ENCODE data around the gene EID2.

Gene EID2

GRCh38 chr19:39531834-39532232 lies 8.1 kb downstream of the EID2 start:
- Histone ChIP-seq H3K23ac (ENCODE audit: low read depth, low read length, poor library complexity) (no peak overlapping the region), H4K91ac (ENCODE audit: low read depth, low read length, poor library complexity) (no peak overlapping the region), H2BK12ac (ENCODE audit: low read length) (no peak overlapping the region), H3K18ac (ENCODE audit: low read length) (no peak overlapping the region), H2BK5ac (ENCODE audit: low read length) (no peak overlapping the region), H2BK15ac (ENCODE audit: low read length) (no peak overlapping the region), H3K4me2 (ENCODE audit: insufficient read depth, low read length, poor library complexity, severe bottlenecking) (peak overlapping the region; percentile 59), H2BK120ac (ENCODE audit: low read depth, low read length) (no peak overlapping the region), H3K4me3 (ENCODE audit: low read length in 2 of 2) (peak overlapping the region; percentile 79 to 96), H3K4me1 (ENCODE audit: control insufficient read depth in 2 of 2, insufficient read depth in 1 of 2, low read depth in 1 of 2, low read length in 2 of 2) (no peaks in the 10 kb centered on the region), H3K27me3 (ENCODE audit: control insufficient read depth in 3 of 3, insufficient read depth in 3 of 3, low read depth in 1 of 3, low read length in 3 of 3) (no peaks in the 10 kb centered on the region), H3K9ac (ENCODE audit: low read depth, low read length, poor library complexity) (peak overlapping the region; percentile 87), H3K27ac (replicated peaks; ENCODE audit: low read length) (no peak overlapping the region), H3K14ac (ENCODE audit: low read length) (no peak overlapping the region), H3K9me3 (replicated peaks in 1 of 2; ENCODE audit: control insufficient read depth in 2 of 2, insufficient read depth in 1 of 2, low read depth in 1 of 2, low read length in 2 of 2) (peaks cover 0 to 4% of the 10 kb centered on the region in 2 donors), H2AFZ (ENCODE audit: low read length) (peak overlapping the region; percentile 90), H2AK5ac (ENCODE audit: low read depth, low read length) (no peak overlapping the region), H3K79me1 (ENCODE audit: low read depth, low read length) (peaks cover 3% of the 10 kb centered on the region), H4K8ac (ENCODE audit: low read depth, low read length) (no peak overlapping the region), H3K4ac (ENCODE audit: low read length) (no peak overlapping the region), H3K36me3 (replicated peaks in 1 of 2; ENCODE audit: control insufficient read depth in 2 of 2, insufficient read depth in 2 of 2, low read length in 2 of 2) (peaks cover 0 to 19% of the 10 kb centered on the region in 2 donors)
- no CpG with 5 or more reads among the region's 14 CpGs for WGBS, 2 donors (ENCODE audit: extremely low coverage in 2 of 2, insufficient read length in 2 of 2, insufficient replicate concordance in 1 of 2)
- no peak for DNase-seq (ENCODE audit: low spot score)

- no peaks in the 10 kb centered on the region for H3K4me1 ChIP-seq (ENCODE audit: control insufficient read depth in 2 of 2, insufficient read depth in 1 of 2, low read depth in 1 of 2, low read length in 2 of 2)
- WGBS, 2 donors (ENCODE audit: extremely low coverage in 2 of 2, insufficient read length in 2 of 2, insufficient replicate concordance in 1 of 2): no CpG with 5 or more reads among the region's 3 CpGs
- no peak overlapping the region for H4K8ac ChIP-seq (ENCODE audit: low read depth, low read length)
- no peak overlapping the region for H3K14ac ChIP-seq (ENCODE audit: low read length)
- no peak overlapping the region for H3K23ac ChIP-seq (ENCODE audit: low read depth, low read length, poor library complexity)
- no peak overlapping the region for H2BK12ac ChIP-seq (ENCODE audit: low read length)
- H4K91ac ChIP-seq (ENCODE audit: low read depth, low read length, poor library complexity): no peak overlapping the region
- H3K9ac ChIP-seq (ENCODE audit: low read depth, low read length, poor library complexity): no peak overlapping the region
- H3K18ac ChIP-seq (ENCODE audit: low read length): no peak overlapping the region
- DNase-seq (ENCODE audit: low spot score): no peak
- H2AFZ ChIP-seq (ENCODE audit: low read length): no peak overlapping the region
- no peak overlapping the region for H2AK5ac ChIP-seq (ENCODE audit: low read depth, low read length)
- H3K4me2 ChIP-seq (ENCODE audit: insufficient read depth, low read length, poor library complexity, severe bottlenecking): no peak overlapping the region
- no peaks in the 10 kb centered on the region for H3K9me3 ChIP-seq (replicated peaks in 1 of 2; ENCODE audit: control insufficient read depth in 2 of 2, insufficient read depth in 1 of 2, low read depth in 1 of 2, low read length in 2 of 2)
- no peak overlapping the region for H3K4me3 ChIP-seq (ENCODE audit: low read length in 2 of 2)
- H3K79me1 ChIP-seq (ENCODE audit: low read depth, low read length): peaks cover 1% of the 10 kb centered on the region
- H3K36me3 ChIP-seq (replicated peaks in 1 of 2; ENCODE audit: control insufficient read depth in 2 of 2, insufficient read depth in 2 of 2, low read length in 2 of 2): peaks cover 0 to 27% of the 10 kb centered on the region in 2 donors
- no peak overlapping the region for H3K4ac ChIP-seq (ENCODE audit: low read length)
- no peak overlapping the region for H2BK15ac ChIP-seq (ENCODE audit: low read length)
- no peaks in the 10 kb centered on the region for H3K27me3 ChIP-seq (ENCODE audit: control insufficient read depth in 3 of 3, insufficient read depth in 3 of 3, low read depth in 1 of 3, low read length in 3 of 3)
- H2BK120ac ChIP-seq (ENCODE audit: low read depth, low read length): no peak overlapping the region
- H2BK5ac ChIP-seq (ENCODE audit: low read length): no peak overlapping the region
- H3K27ac ChIP-seq (replicated peaks; ENCODE audit: low read length): no peak overlapping the region
These were observed 14.8 kb downstream of the EID2 start for GRCh38 chr19:39525205-39525604.

GRCh38 chr19:39524495-39524894 lies 15.5 kb downstream of the EID2 start:
- no peak overlapping the region for H3K9ac ChIP-seq (ENCODE audit: low read depth, low read length, poor library complexity)

GRCh38 chr19:39520541-39521484 lies 19.1 kb downstream of the EID2 start:
- Histone ChIP-seq H3K27me3 (ENCODE audit: control insufficient read depth in 3 of 3, insufficient read depth in 3 of 3, low read depth in 1 of 3, low read length in 3 of 3) (peaks cover 0 to 6% (median 5%) of the 10 kb centered on the region in 3 experiments), H2AFZ (ENCODE audit: low read length) (no peak overlapping the region), H4K8ac (ENCODE audit: low read depth, low read length) (no peak overlapping the region), H3K9ac (ENCODE audit: low read depth, low read length, poor library complexity) (no peak overlapping the region), H3K23ac (ENCODE audit: low read depth, low read length, poor library complexity) (no peak overlapping the region), H3K4ac (ENCODE audit: low read length) (no peak overlapping the region), H3K79me1 (ENCODE audit: low read depth, low read length) (no peaks in the 10 kb centered on the region), H3K14ac (ENCODE audit: low read length) (no peak overlapping the region), H2AK5ac (ENCODE audit: low read depth, low read length) (no peak overlapping the region), H3K4me2 (ENCODE audit: insufficient read depth, low read length, poor library complexity, severe bottlenecking) (no peak overlapping the region), H3K36me3 (replicated peaks in 1 of 2; ENCODE audit: control insufficient read depth in 2 of 2, insufficient read depth in 2 of 2, low read length in 2 of 2) (peaks cover 0 to 19% of the 10 kb centered on the region in 2 donors), H3K27ac (replicated peaks; ENCODE audit: low read length) (no peak overlapping the region), H3K9me3 (replicated peaks in 1 of 2; ENCODE audit: control insufficient read depth in 2 of 2, insufficient read depth in 1 of 2, low read depth in 1 of 2, low read length in 2 of 2) (peaks cover 0 to 2% of the 10 kb centered on the region in 2 donors), H2BK12ac (ENCODE audit: low read length) (no peak overlapping the region), H3K18ac (ENCODE audit: low read length) (no peak overlapping the region), H2BK5ac (ENCODE audit: low read length) (no peak overlapping the region), H4K91ac (ENCODE audit: low read depth, low read length, poor library complexity) (no peak overlapping the region), H3K4me3 (ENCODE audit: low read length in 2 of 2) (no peak overlapping the region), H2BK15ac (ENCODE audit: low read length) (no peak overlapping the region), H2BK120ac (ENCODE audit: low read depth, low read length) (no peak overlapping the region), H3K4me1 (ENCODE audit: control insufficient read depth in 2 of 2, insufficient read depth in 1 of 2, low read depth in 1 of 2, low read length in 2 of 2) (peaks cover 3 to 5% of the 10 kb centered on the region in 2 donors)
- DNase-seq (ENCODE audit: low spot score): no peak
- WGBS, 2 donors (ENCODE audit: extremely low coverage in 2 of 2, insufficient read length in 2 of 2, insufficient replicate concordance in 1 of 2): no CpG with 5 or more reads among the region's 8 CpGs

More at GRCh38 chr19:39524495-39524894, 15.5 kb downstream of the EID2 start:
- no peak for DNase-seq (ENCODE audit: low spot score)
- Histone ChIP-seq H3K79me1 (ENCODE audit: low read depth, low read length) (peaks cover 1% of the 10 kb centered on the region), H2BK120ac (ENCODE audit: low read depth, low read length) (no peak overlapping the region), H3K4me1 (ENCODE audit: control insufficient read depth in 2 of 2, insufficient read depth in 1 of 2, low read depth in 1 of 2, low read length in 2 of 2) (peaks cover 0 to 3% of the 10 kb centered on the region in 2 donors), H3K27ac (replicated peaks; ENCODE audit: low read length) (no peak overlapping the region), H3K4me3 (ENCODE audit: low read length in 2 of 2) (no peak overlapping the region), H2BK12ac (ENCODE audit: low read length) (no peak overlapping the region), H3K27me3 (ENCODE audit: control insufficient read depth in 3 of 3, insufficient read depth in 3 of 3, low read depth in 1 of 3, low read length in 3 of 3) (no peaks in the 10 kb centered on the region), H3K9me3 (replicated peaks in 1 of 2; ENCODE audit: control insufficient read depth in 2 of 2, insufficient read depth in 1 of 2, low read depth in 1 of 2, low read length in 2 of 2) (no peaks in the 10 kb centered on the region), H2BK15ac (ENCODE audit: low read length) (no peak overlapping the region), H3K4me2 (ENCODE audit: insufficient read depth, low read length, poor library complexity, severe bottlenecking) (no peak overlapping the region), H2AK5ac (ENCODE audit: low read depth, low read length) (no peak overlapping the region), H4K8ac (ENCODE audit: low read depth, low read length) (no peak overlapping the region), H2BK5ac (ENCODE audit: low read length) (no peak overlapping the region), H3K18ac (ENCODE audit: low read length) (no peak overlapping the region), H4K91ac (ENCODE audit: low read depth, low read length, poor library complexity) (no peak overlapping the region), H3K14ac (ENCODE audit: low read length) (no peak overlapping the region), H3K4ac (ENCODE audit: low read length) (no peak overlapping the region), H2AFZ (ENCODE audit: low read length) (no peak overlapping the region), H3K23ac (ENCODE audit: low read depth, low read length, poor library complexity) (no peak overlapping the region), H3K36me3 (replicated peaks in 1 of 2; ENCODE audit: control insufficient read depth in 2 of 2, insufficient read depth in 2 of 2, low read length in 2 of 2) (peaks cover 0 to 21% of the 10 kb centered on the region in 2 donors)
- WGBS, 2 donors (ENCODE audit: extremely low coverage in 2 of 2, insufficient read length in 2 of 2, insufficient replicate concordance in 1 of 2): no CpG with 5 or more reads among the region's 8 CpGs
